ENCODE results near the gene BCAR3. TPM values are rescaled to one million over a fixed set of nuclear protein-coding genes. Genes with fewer than 3 reads are reported as not detected.

Gene BCAR3
- total RNA-seq, 1 donor from 2014 or later = 14.6 TPM

GRCh38 chr1:93614986-93615581, 66.6 kb downstream of the BCAR3 start:
- Histone ChIP-seq H3K4me3 (ENCODE audit: low read length in 3 of 3) (peak overlapping the region in 1 of 3 donors; percentile 36), H3K4me1 (ENCODE audit: control insufficient read depth in 3 of 3, insufficient read depth in 3 of 3, low read length in 3 of 3) (peaks cover 42 to 62% (median 49%) of the 10 kb centered on the region in 3 donors), H3K36me3 (ENCODE audit: control insufficient read depth in 3 of 3, insufficient read depth in 3 of 3, low read length in 3 of 3) (no peaks in the 10 kb centered on the region), H3K27ac (ENCODE audit: low read depth, low read length) (peak overlapping the region; percentile 80), H3K27me3 (ENCODE audit: control insufficient read depth in 3 of 3, insufficient read depth in 3 of 3, low read length in 3 of 3) (no peaks in the 10 kb centered on the region), H3K9ac (ENCODE audit: low read depth in 1 of 3, low read length in 3 of 3) (peak overlapping the region in 2 of 3 donors; percentile 83 to 93), H3K9me3 (ENCODE audit: control insufficient read depth in 3 of 3, low read length in 3 of 3) (no peaks in the 10 kb centered on the region)

GRCh38 chr1:93614541-93614940, 67.1 kb downstream of the BCAR3 start:
- H3K27ac ChIP-seq (ENCODE audit: low read depth, low read length) = peak overlapping the region; percentile 80
- no peaks in the 10 kb centered on the region for H3K27me3 ChIP-seq (ENCODE audit: control insufficient read depth in 3 of 3, insufficient read depth in 3 of 3, low read length in 3 of 3)
- H3K9me3 ChIP-seq (ENCODE audit: control insufficient read depth in 3 of 3, low read length in 3 of 3) = no peaks in the 10 kb centered on the region
- no peaks in the 10 kb centered on the region for H3K36me3 ChIP-seq (ENCODE audit: control insufficient read depth in 3 of 3, insufficient read depth in 3 of 3, low read length in 3 of 3)
- peaks cover 46 to 68% (median 55%) of the 10 kb centered on the region in 3 donors for H3K4me1 ChIP-seq (ENCODE audit: control insufficient read depth in 3 of 3, insufficient read depth in 3 of 3, low read length in 3 of 3)
- H3K4me3 ChIP-seq (ENCODE audit: low read length in 3 of 3) = peak overlapping the region in 2 of 3 donors; percentile 6 to 82
- peak overlapping the region in 2 of 3 donors; percentile 83 to 93 for H3K9ac ChIP-seq (ENCODE audit: low read depth in 1 of 3, low read length in 3 of 3)

GRCh38 chr1:93613898-93614297, 67.7 kb downstream of the BCAR3 start:
- peaks cover 53 to 74% (median 61%) of the 10 kb centered on the region in 3 donors for H3K4me1 ChIP-seq (ENCODE audit: control insufficient read depth in 3 of 3, insufficient read depth in 3 of 3, low read length in 3 of 3)
- no peaks in the 10 kb centered on the region for H3K36me3 ChIP-seq (ENCODE audit: control insufficient read depth in 3 of 3, insufficient read depth in 3 of 3, low read length in 3 of 3)
- peak overlapping the region; percentile 80 to 93 (median 83) for H3K9ac ChIP-seq (ENCODE audit: low read depth in 1 of 3, low read length in 3 of 3)
- H3K4me3 ChIP-seq (ENCODE audit: low read length in 3 of 3) = peak overlapping the region; percentile 75 to 82 (median 79)
- no peaks in the 10 kb centered on the region for H3K9me3 ChIP-seq (ENCODE audit: control insufficient read depth in 3 of 3, low read length in 3 of 3)
- peak overlapping the region; percentile 80 for H3K27ac ChIP-seq (ENCODE audit: low read depth, low read length)
- H3K27me3 ChIP-seq (ENCODE audit: control insufficient read depth in 3 of 3, insufficient read depth in 3 of 3, low read length in 3 of 3) = no peaks in the 10 kb centered on the region

- H3K9ac ChIP-seq (ENCODE audit: low read depth in 1 of 3, low read length in 3 of 3) = peak overlapping the region; percentile 80 to 93 (median 83)
- peak overlapping the region; percentile 75 to 82 (median 79) for H3K4me3 ChIP-seq (ENCODE audit: low read length in 3 of 3)
- H3K27ac ChIP-seq (ENCODE audit: low read depth, low read length) = peak overlapping the region; percentile 80
- H3K9me3 ChIP-seq (ENCODE audit: control insufficient read depth in 3 of 3, low read length in 3 of 3) = no peaks in the 10 kb centered on the region
- no peaks in the 10 kb centered on the region for H3K27me3 ChIP-seq (ENCODE audit: control insufficient read depth in 3 of 3, insufficient read depth in 3 of 3, low read length in 3 of 3)
- peaks cover 62 to 80% (median 69%) of the 10 kb centered on the region in 3 donors for H3K4me1 ChIP-seq (ENCODE audit: control insufficient read depth in 3 of 3, insufficient read depth in 3 of 3, low read length in 3 of 3)
- H3K36me3 ChIP-seq (ENCODE audit: control insufficient read depth in 3 of 3, insufficient read depth in 3 of 3, low read length in 3 of 3) = no peaks in the 10 kb centered on the region
Measured at GRCh38 chr1:93612510-93612909, 69.1 kb downstream of the BCAR3 start.

- H3K4me1 ChIP-seq (ENCODE audit: control insufficient read depth in 3 of 3, insufficient read depth in 3 of 3, low read length in 3 of 3) = peaks cover 62 to 80% (median 69%) of the 10 kb centered on the region in 3 donors
- H3K4me3 ChIP-seq (ENCODE audit: low read length in 3 of 3) = peak overlapping the region; percentile 75 to 82 (median 79)
- H3K27me3 ChIP-seq (ENCODE audit: control insufficient read depth in 3 of 3, insufficient read depth in 3 of 3, low read length in 3 of 3) = no peaks in the 10 kb centered on the region
- H3K27ac ChIP-seq (ENCODE audit: low read depth, low read length) = peak overlapping the region; percentile 80
- H3K9ac ChIP-seq (ENCODE audit: low read depth in 1 of 3, low read length in 3 of 3) = peak overlapping the region in 2 of 3 donors; percentile 83 to 93
- no peaks in the 10 kb centered on the region for H3K9me3 ChIP-seq (ENCODE audit: control insufficient read depth in 3 of 3, low read length in 3 of 3)
- no peaks in the 10 kb centered on the region for H3K36me3 ChIP-seq (ENCODE audit: control insufficient read depth in 3 of 3, insufficient read depth in 3 of 3, low read length in 3 of 3)
Measured at GRCh38 chr1:93611668-93612067, 70.0 kb downstream of the BCAR3 start.

- peak overlapping the region; percentile 80 for H3K27ac ChIP-seq (ENCODE audit: low read depth, low read length)
Measured at GRCh38 chr1:93609536-93609935, 72.1 kb downstream of the BCAR3 start.

GRCh38 chr1:93608187-93609109, 73.2 kb downstream of the BCAR3 start:
- Histone ChIP-seq H3K27me3 (ENCODE audit: control insufficient read depth in 3 of 3, insufficient read depth in 3 of 3, low read length in 3 of 3) (no peaks in the 10 kb centered on the region), H3K27ac (ENCODE audit: low read depth, low read length) (peak overlapping the region; percentile 80), H3K36me3 (ENCODE audit: control insufficient read depth in 3 of 3, insufficient read depth in 3 of 3, low read length in 3 of 3) (no peaks in the 10 kb centered on the region), H3K9ac (ENCODE audit: low read depth in 1 of 3, low read length in 3 of 3) (peak overlapping the region in 2 of 3 donors; percentile 2 to 93), H3K9me3 (ENCODE audit: control insufficient read depth in 3 of 3, low read length in 3 of 3) (no peaks in the 10 kb centered on the region), H3K4me1 (ENCODE audit: control insufficient read depth in 3 of 3, insufficient read depth in 3 of 3, low read length in 3 of 3) (peaks cover 63 to 84% (median 65%) of the 10 kb centered on the region in 3 donors), H3K4me3 (ENCODE audit: low read length in 3 of 3) (peak overlapping the region in 2 of 3 donors; percentile 6 to 82)

More at GRCh38 chr1:93609536-93609935, 72.1 kb downstream of the BCAR3 start:
- H3K27me3 ChIP-seq (ENCODE audit: control insufficient read depth in 3 of 3, insufficient read depth in 3 of 3, low read length in 3 of 3) = no peaks in the 10 kb centered on the region
- peak overlapping the region in 2 of 3 donors; percentile 35 to 82 for H3K4me3 ChIP-seq (ENCODE audit: low read length in 3 of 3)
- peaks cover 63 to 82% (median 66%) of the 10 kb centered on the region in 3 donors for H3K4me1 ChIP-seq (ENCODE audit: control insufficient read depth in 3 of 3, insufficient read depth in 3 of 3, low read length in 3 of 3)
- H3K36me3 ChIP-seq (ENCODE audit: control insufficient read depth in 3 of 3, insufficient read depth in 3 of 3, low read length in 3 of 3) = no peaks in the 10 kb centered on the region
- peak overlapping the region in 2 of 3 donors; percentile 8 to 93 for H3K9ac ChIP-seq (ENCODE audit: low read depth in 1 of 3, low read length in 3 of 3)
- no peaks in the 10 kb centered on the region for H3K9me3 ChIP-seq (ENCODE audit: control insufficient read depth in 3 of 3, low read length in 3 of 3)

GRCh38 chr1:93607814-93608186, 73.8 kb downstream of the BCAR3 start:
- peaks cover 68 to 85% (median 68%) of the 10 kb centered on the region in 3 donors for H3K4me1 ChIP-seq (ENCODE audit: control insufficient read depth in 3 of 3, insufficient read depth in 3 of 3, low read length in 3 of 3)
- no peaks in the 10 kb centered on the region for H3K9me3 ChIP-seq (ENCODE audit: control insufficient read depth in 3 of 3, low read length in 3 of 3)
- H3K27me3 ChIP-seq (ENCODE audit: control insufficient read depth in 3 of 3, insufficient read depth in 3 of 3, low read length in 3 of 3) = no peaks in the 10 kb centered on the region
- H3K9ac ChIP-seq (ENCODE audit: low read depth in 1 of 3, low read length in 3 of 3) = no peak overlapping the region
- H3K27ac ChIP-seq (ENCODE audit: low read depth, low read length) = peak overlapping the region; percentile 80
- peak overlapping the region in 1 of 3 donors; percentile 82 for H3K4me3 ChIP-seq (ENCODE audit: low read length in 3 of 3)
- no peaks in the 10 kb centered on the region for H3K36me3 ChIP-seq (ENCODE audit: control insufficient read depth in 3 of 3, insufficient read depth in 3 of 3, low read length in 3 of 3)

GRCh38 chr1:93605812-93606512, 75.7 kb downstream of the BCAR3 start:
- Histone ChIP-seq H3K27ac (ENCODE audit: low read depth, low read length) (peak overlapping the region; percentile 80), H3K36me3 (ENCODE audit: control insufficient read depth in 3 of 3, insufficient read depth in 3 of 3, low read length in 3 of 3) (no peaks in the 10 kb centered on the region), H3K4me1 (ENCODE audit: control insufficient read depth in 3 of 3, insufficient read depth in 3 of 3, low read length in 3 of 3) (peaks cover 65 to 78% (median 77%) of the 10 kb centered on the region in 3 donors), H3K4me3 (ENCODE audit: low read length in 3 of 3) (peak overlapping the region in 1 of 3 donors; percentile 36), H3K27me3 (ENCODE audit: control insufficient read depth in 3 of 3, insufficient read depth in 3 of 3, low read length in 3 of 3) (no peaks in the 10 kb centered on the region), H3K9me3 (ENCODE audit: control insufficient read depth in 3 of 3, low read length in 3 of 3) (no peaks in the 10 kb centered on the region), H3K9ac (ENCODE audit: low read depth in 1 of 3, low read length in 3 of 3) (no peak overlapping the region)

Measured in skeletal muscle tissue (tissue), 4 donors.